ENCODE results near the gene NCAM2. TPM values are rescaled to one million over a fixed set of nuclear protein-coding genes. Genes with fewer than 3 reads are reported as not detected.

The NCAM2 gene
- total and polyA plus RNA-seq, 2 donors (not counting 1 experiment from before 2014, with no cell fraction given), result 0.13 TPM; not detected in 1

DNA sequence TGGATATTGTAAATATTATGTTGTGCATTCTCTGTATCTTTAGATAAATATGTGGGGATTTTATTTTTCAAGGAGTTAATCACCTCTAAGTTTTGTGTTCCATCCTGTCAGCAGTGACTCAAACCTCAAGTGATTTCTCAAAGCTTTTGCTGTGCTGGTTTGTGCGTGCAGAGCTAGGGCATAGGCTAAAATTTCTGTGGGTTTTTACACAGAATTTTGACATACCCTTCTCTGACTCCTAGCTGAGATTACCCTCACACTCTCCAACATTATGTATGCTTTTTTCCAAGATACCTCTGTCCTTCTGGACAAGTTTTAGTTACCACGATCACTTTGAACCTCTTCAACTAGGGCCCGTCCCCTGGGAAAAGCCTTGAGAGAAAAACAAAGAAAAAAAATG, 384.9 kb downstream of the NCAM2 start:
- intact Hi-C loops (cut with micrococcal nuclease), result no loop called here
- TF ChIP-seq CTCF (IDR thresholded peaks at IDR 0.05), result no peak
- TF ChIP-seq EZH2 (IDR thresholded peaks at IDR 0.05; ENCODE audit: borderline replicate concordance, insufficient read depth, low read depth, low read length, poor library complexity, severe bottlenecking), result no peak
- H3K27me3 ChIP-seq (replicated peaks in 1 of 4; ENCODE audit: control extremely low read depth in 1 of 4, control insufficient read depth in 3 of 4, insufficient read depth in 4 of 4, low read length in 3 of 4), result no peaks in the 10 kb centered on the region
- H3K36me3 ChIP-seq (replicated peaks in 1 of 2; ENCODE audit: control extremely low read depth in 1 of 2, control insufficient read depth in 1 of 2, extremely low read depth in 1 of 2, insufficient read depth in 2 of 2, low read length in 1 of 2), result no peaks in the 10 kb centered on the region
- no peaks in the 10 kb centered on the region for H3K79me2 ChIP-seq (ENCODE audit: control insufficient read depth, insufficient read depth, low read length)
- H3K9me3 ChIP-seq (ENCODE audit: control extremely low read depth in 1 of 3, control insufficient read depth in 2 of 3, insufficient read depth in 1 of 3, low read length in 2 of 3), result no peaks in the 10 kb centered on the region
- no peak for ATAC-seq (ENCODE audit: low read depth)
- no peaks in the 10 kb centered on the region for H3K4me1 Mint-ChIP-seq
- no peaks in the 10 kb centered on the region for H3K27me3 Mint-ChIP-seq
- no CpG with 5 or more reads among the region's 3 CpGs for WGBS (ENCODE audit: insufficient coverage)
- no peak for DNase-seq
- no peak overlapping the region for H3K9ac ChIP-seq (ENCODE audit: low read length)
- H3K4me2 ChIP-seq (replicated peaks; ENCODE audit: low read depth, low read length, poor library complexity, severe bottlenecking), result no peak overlapping the region
- no peaks in the 10 kb centered on the region for H3K9me3 Mint-ChIP-seq (ENCODE audit: insufficient read depth)
- POLR2A ChIA-PET, result no interaction called here
- H3K4me3 Mint-ChIP-seq, result no peak overlapping the region
- no peak overlapping the region for H2AFZ ChIP-seq (ENCODE audit: insufficient read depth, low read depth, low read length, poor library complexity, severe bottlenecking)
- H4K20me1 ChIP-seq (ENCODE audit: control insufficient read depth, insufficient read depth, low read length, poor library complexity, severe bottlenecking), result no peaks in the 10 kb centered on the region
- CTCF ChIA-PET, result no interaction called here
- no peak overlapping the region for H3K27ac Mint-ChIP-seq
- H3K4me1 ChIP-seq (ENCODE audit: control insufficient read depth in 2 of 2, insufficient read depth in 2 of 2, low read length in 2 of 2), result no peaks in the 10 kb centered on the region
- no peak overlapping the region for H3K27ac ChIP-seq (ENCODE audit: low read length in 2 of 2)
- no peak overlapping the region for H3K4me3 ChIP-seq (ENCODE audit: control extremely low read depth in 1 of 5, extremely low read depth in 1 of 5, insufficient read depth in 1 of 5, low read depth in 2 of 5, low read length in 4 of 5)

GRCh38 chr21:21384977-21385376, 386.8 kb downstream of the NCAM2 start:
- Histone ChIP-seq H3K9ac (ENCODE audit: low read length) (no peak overlapping the region), H3K79me2 (ENCODE audit: control insufficient read depth, insufficient read depth, low read length) (no peaks in the 10 kb centered on the region), H4K20me1 (ENCODE audit: control insufficient read depth, insufficient read depth, low read length, poor library complexity, severe bottlenecking) (no peaks in the 10 kb centered on the region), H3K4me2 (replicated peaks; ENCODE audit: low read depth, low read length, poor library complexity, severe bottlenecking) (no peak overlapping the region), H3K4me1 (ENCODE audit: control insufficient read depth in 2 of 2, insufficient read depth in 2 of 2, low read length in 2 of 2) (no peaks in the 10 kb centered on the region), H2AFZ (ENCODE audit: insufficient read depth, low read depth, low read length, poor library complexity, severe bottlenecking) (no peak overlapping the region), H3K27ac (ENCODE audit: low read length in 2 of 2) (no peak overlapping the region), H3K9me3 (ENCODE audit: control extremely low read depth in 1 of 3, control insufficient read depth in 2 of 3, insufficient read depth in 1 of 3, low read length in 2 of 3) (no peaks in the 10 kb centered on the region), H3K27me3 (replicated peaks in 1 of 4; ENCODE audit: control extremely low read depth in 1 of 4, control insufficient read depth in 3 of 4, insufficient read depth in 4 of 4, low read length in 3 of 4) (no peaks in the 10 kb centered on the region), H3K36me3 (replicated peaks in 1 of 2; ENCODE audit: control extremely low read depth in 1 of 2, control insufficient read depth in 1 of 2, extremely low read depth in 1 of 2, insufficient read depth in 2 of 2, low read length in 1 of 2) (no peaks in the 10 kb centered on the region), H3K4me3 (ENCODE audit: control extremely low read depth in 1 of 5, extremely low read depth in 1 of 5, insufficient read depth in 1 of 5, low read depth in 2 of 5, low read length in 4 of 5) (no peak overlapping the region)
- WGBS (ENCODE audit: insufficient coverage), result no CpG with 5 or more reads among the region's 3 CpGs
- ChIA-PET CTCF (no interaction called here), POLR2A (no interaction called here)
- Mint-ChIP-seq H3K4me3 (no peak overlapping the region), H3K27ac (no peak overlapping the region), H3K4me1 (no peaks in the 10 kb centered on the region), H3K9me3 (ENCODE audit: insufficient read depth) (peaks cover 2% of the 10 kb centered on the region), H3K27me3 (no peaks in the 10 kb centered on the region)
- TF ChIP-seq EZH2 (IDR thresholded peaks at IDR 0.05; ENCODE audit: borderline replicate concordance, insufficient read depth, low read depth, low read length, poor library complexity, severe bottlenecking) (no peak), CTCF (IDR thresholded peaks at IDR 0.05) (no peak)
- intact Hi-C loops (cut with micrococcal nuclease), result no loop called here
- no peak for ATAC-seq (ENCODE audit: low read depth)
- DNase-seq, result no peak
